HG03097 (cell line): Measurements from ENCODE around the gene MINDY2.
"Not testable (repeated sequence)": the region's sequence is repeated elsewhere in the genome, so short reads cannot be mapped to it uniquely, and the experiment has no call there.

Source experiments
- ATAC-seq: cut with Tn5 transposase; IDR thresholded peaks from one replicate; pipeline ENCODE4 v1.9.1; 2021; ENCODE audit not compliant: unreplicated experiment, low FRiP score

MINDY2 gene

GRCh38 chr15:58876306-58877106, 105.4 kb downstream of the MINDY2 start:
- no peak for ATAC-seq

GRCh38 chr15:58877999-58878825, 107.1 kb downstream of the MINDY2 start:
- ATAC-seq: no peak

- no peak for ATAC-seq
These were observed 109.2 kb downstream of the MINDY2 start for GRCh38 chr15:58880320-58880719.

- ATAC-seq: no peak
These were observed 111.1 kb downstream of the MINDY2 start for GRCh38 chr15:58882243-58882642.

- not testable (repeated sequence) for ATAC-seq
These were observed 112.8 kb downstream of the MINDY2 start for GRCh38 chr15:58883926-58884325.

GRCh38 chr15:58886921-58887320, 115.8 kb downstream of the MINDY2 start:
- no peak for ATAC-seq

- ATAC-seq: no peak
These were observed 118.3 kb downstream of the MINDY2 start for GRCh38 chr15:58889363-58889762.

GRCh38 chr15:58898150-58898680, 127.1 kb downstream of the MINDY2 start:
- ATAC-seq: no peak

GRCh38 chr15:58900631-58901030, 129.5 kb downstream of the MINDY2 start:
- no peak for ATAC-seq

GRCh38 chr15:58908550-58909309, 137.6 kb downstream of the MINDY2 start:
- no peak for ATAC-seq

- no peak for ATAC-seq
These were observed 138.5 kb downstream of the MINDY2 start for GRCh38 chr15:58909616-58910015.

GRCh38 chr15:58910456-58910855, 139.4 kb downstream of the MINDY2 start:
- ATAC-seq: no peak
